HEK293 (cell line): ENCODE data around the gene TTC23.

Experiments
- CTCF ChIP-seq: fragments of 450-650 bp; formaldehyde crosslinking; IDR thresholded peaks from 2 replicates; pipeline ENCODE4 v1.5.1; 2016; ENCODE audit warnings: missing biosample characterization, missing genetic modification characterization
- FEZF1 ChIP-seq: fragments of 450-650 bp; formaldehyde crosslinking; IDR thresholded peaks from 2 replicates; pipeline ENCODE4 v1.5.1; 2016; ENCODE audit warnings: missing biosample characterization, missing genetic modification characterization
- TRIM28 ChIP-seq: IDR thresholded peaks from 2 replicates; pipeline ENCODE4 v1.6.1; 2011; ENCODE audit warnings: low read length, control low read depth, borderline replicate concordance
- YY2 ChIP-seq: fragments of 450-650 bp; formaldehyde crosslinking; IDR thresholded peaks from 2 replicates; pipeline ENCODE4 v1.5.1; 2016; ENCODE audit warnings: missing biosample characterization, missing genetic modification characterization
- ZBTB17 ChIP-seq: fragments of 450-650 bp; formaldehyde crosslinking; IDR thresholded peaks from 2 replicates; pipeline ENCODE4 v1.5.1; 2016; ENCODE audit warnings: missing biosample characterization, missing genetic modification characterization
- ZNF501 ChIP-seq: fragments of 450-650 bp; formaldehyde crosslinking; IDR thresholded peaks from 2 replicates; pipeline ENCODE4 v1.5.1; 2016; ENCODE audit warnings: missing biosample characterization, missing genetic modification characterization
- TF ChIP-seq, protein P1 (sequence below): fragments of 450-650 bp; formaldehyde crosslinking; IDR thresholded peaks from 2 replicates; pipeline ENCODE4 v1.5.1; 2017; ENCODE audit warnings: missing biosample characterization, missing genetic modification characterization

DNA sequence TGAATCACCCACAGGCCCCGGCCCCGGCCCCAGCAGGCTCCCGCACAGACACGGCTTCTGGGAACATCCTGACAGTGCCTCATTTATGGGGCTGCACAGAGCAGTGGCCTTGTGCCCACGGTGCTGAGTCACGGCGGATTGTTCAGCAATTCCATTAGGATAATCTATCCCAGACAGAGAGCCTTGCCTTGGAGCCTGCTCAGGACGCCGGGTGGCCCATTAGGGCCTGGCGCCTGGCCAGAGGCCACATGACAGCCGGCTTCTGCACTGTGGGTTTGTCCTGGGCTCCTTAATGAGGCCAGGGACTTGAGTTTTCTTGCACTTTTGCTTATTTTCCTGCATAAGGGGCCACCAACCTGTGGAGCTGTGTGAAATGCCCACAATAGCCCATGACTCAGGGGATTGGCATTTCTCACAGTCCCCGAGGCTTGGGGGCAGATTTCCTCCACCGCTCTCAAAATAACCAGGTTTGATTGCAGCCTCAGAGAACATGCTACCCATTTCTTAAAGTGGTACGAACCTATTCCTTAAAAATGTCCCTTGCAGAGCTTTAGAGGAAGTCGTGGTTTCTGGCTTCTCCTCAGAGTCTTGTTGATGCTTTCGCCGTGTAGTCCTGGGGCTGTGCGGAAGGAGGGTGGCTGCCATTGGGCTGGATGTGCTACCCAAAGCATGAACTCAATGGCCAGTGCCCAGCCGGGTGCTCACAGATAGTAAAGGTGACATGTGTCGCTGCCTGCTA is 125.5 kb downstream of the TTC23 start:
- TF ChIP-seq, protein P1, sequence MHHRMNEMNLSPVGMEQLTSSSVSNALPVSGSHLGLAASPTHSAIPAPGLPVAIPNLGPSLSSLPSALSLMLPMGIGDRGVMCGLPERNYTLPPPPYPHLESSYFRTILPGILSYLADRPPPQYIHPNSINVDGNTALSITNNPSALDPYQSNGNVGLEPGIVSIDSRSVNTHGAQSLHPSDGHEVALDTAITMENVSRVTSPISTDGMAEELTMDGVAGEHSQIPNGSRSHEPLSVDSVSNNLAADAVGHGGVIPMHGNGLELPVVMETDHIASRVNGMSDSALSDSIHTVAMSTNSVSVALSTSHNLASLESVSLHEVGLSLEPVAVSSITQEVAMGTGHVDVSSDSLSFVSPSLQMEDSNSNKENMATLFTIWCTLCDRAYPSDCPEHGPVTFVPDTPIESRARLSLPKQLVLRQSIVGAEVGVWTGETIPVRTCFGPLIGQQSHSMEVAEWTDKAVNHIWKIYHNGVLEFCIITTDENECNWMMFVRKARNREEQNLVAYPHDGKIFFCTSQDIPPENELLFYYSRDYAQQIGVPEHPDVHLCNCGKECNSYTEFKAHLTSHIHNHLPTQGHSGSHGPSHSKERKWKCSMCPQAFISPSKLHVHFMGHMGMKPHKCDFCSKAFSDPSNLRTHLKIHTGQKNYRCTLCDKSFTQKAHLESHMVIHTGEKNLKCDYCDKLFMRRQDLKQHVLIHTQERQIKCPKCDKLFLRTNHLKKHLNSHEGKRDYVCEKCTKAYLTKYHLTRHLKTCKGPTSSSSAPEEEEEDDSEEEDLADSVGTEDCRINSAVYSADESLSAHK (tag by site-specific recombination), result no peak
- TF ChIP-seq TRIM28 (peak; percentile 88), FEZF1 (tag by site-specific recombination) (peak; percentile 75), ZBTB17 (peak; percentile 93), YY2 (tag by site-specific recombination) (no peak), ZNF501 (tag by site-specific recombination) (no peak), CTCF (tag by site-specific recombination) (no peak)
